ENCODE data around the gene SMAD3. TPM values are rescaled to one million over a fixed set of nuclear protein-coding genes. Genes with fewer than 3 reads are reported as not detected.

The SMAD3 gene
- total RNA-seq, 1 experiment from 2014 or later, result 89.2 TPM

DNA sequence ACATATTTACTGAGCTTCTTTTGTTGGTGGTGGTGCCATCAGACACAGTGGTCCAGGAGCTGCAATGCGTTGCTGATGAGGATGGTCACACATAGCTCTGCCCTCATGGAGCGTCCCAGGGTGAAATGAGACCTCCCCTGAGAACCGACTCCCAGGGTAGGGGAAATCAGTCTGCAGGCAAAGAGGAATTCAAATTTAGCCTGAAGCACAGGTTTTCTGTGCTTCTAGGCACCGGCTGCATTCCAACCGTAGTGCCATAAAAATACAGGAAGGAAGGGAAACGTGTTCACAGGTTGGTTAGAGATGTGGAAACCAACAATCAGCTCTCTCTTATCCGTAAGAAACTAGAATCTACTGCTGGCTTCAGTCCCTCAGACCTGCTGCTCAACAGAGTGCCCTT lies 19.2 kb downstream of the SMAD3 start (continued):
- TF ChIP-seq ZNF274 (IDR thresholded peaks at IDR 0.05; ENCODE audit: low read depth, low read length) (no peak), EGR1 (IDR thresholded peaks at IDR 0.05; ENCODE audit: low read depth) (no peak), YY1 (IDR thresholded peaks at IDR 0.05; ENCODE audit: extremely low read depth, insufficient replicate concordance, low read depth, low read length) (no peak), REST (IDR thresholded peaks at IDR 0.05; ENCODE audit: low read depth) (no peak), EZH2 (IDR thresholded peaks at IDR 0.05) (no peak)
- TF ChIP-seq, protein P1, sequence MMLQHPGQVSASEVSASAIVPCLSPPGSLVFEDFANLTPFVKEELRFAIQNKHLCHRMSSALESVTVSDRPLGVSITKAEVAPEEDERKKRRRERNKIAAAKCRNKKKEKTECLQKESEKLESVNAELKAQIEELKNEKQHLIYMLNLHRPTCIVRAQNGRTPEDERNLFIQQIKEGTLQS (IDR thresholded peaks at IDR 0.05), result no peak

DNA sequence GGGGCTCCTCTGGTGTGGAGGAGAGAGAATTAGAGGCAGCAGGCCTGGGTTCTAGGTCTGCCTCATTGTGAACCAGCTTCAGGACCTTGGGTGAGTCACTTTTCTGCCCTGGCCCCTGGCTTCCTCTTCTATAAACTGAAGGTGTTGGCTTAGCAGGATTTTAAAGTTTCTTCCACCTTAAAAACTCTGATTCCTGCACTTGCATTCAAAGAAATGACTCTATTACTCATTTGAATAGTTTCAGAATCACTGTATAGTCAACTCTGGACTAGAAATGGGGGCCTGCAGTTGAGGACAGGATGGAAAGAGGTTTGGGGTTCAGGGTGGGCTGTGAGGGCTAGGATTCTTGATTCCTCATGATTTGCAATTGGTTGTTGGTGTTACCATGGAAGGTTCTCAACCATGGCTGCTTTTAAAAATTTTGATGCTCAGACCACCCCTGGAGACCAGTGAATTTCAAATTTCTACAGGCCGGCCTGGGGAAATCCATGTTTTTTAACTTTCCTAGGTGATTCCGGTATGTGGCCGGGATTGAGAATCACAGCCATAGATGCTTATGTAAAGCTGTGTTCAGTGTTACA lies 19.9 kb downstream of the SMAD3 start:
- peaks cover 4% of the 10 kb centered on the region; the same call in 1 of the 2 replicates for H4K20me1 ChIP-seq (ENCODE audit: insufficient read depth)

More for the DNA sequence above, 19.9 kb downstream of the SMAD3 start:
- H3K9ac ChIP-seq (ENCODE audit: low read length), result peak overlapping the region; percentile 30
- H3K27ac ChIP-seq (ENCODE audit: low read depth, low read length), result no peak overlapping the region
- CTCF ChIA-PET, result no interaction called here
- RAD21 ChIA-PET (ENCODE audit: low non-redundant PET in 1 of 2, low total read pairs in 2 of 2, uncharacterized antibody in 2 of 2, unreplicated experiment in 2 of 2), result no interaction called here
- POLR2A ChIA-PET, result no interaction called here
- ATAC-seq, result no peak
- BruUV-seq (replicated peaks), result no TSS peak
- no peak overlapping the region for H2AFZ ChIP-seq (ENCODE audit: low read depth, low read length, poor library complexity, severe bottlenecking)
- peaks cover 0 to 29% of the 10 kb centered on the region in 2 experiments; a peak in 1 of 4 replicates for H3K36me3 ChIP-seq (ENCODE audit: control insufficient read depth in 1 of 2, insufficient read depth in 2 of 2, low read length in 2 of 2)
- peaks cover 97% of the 10 kb centered on the region for H3K79me2 ChIP-seq (ENCODE audit: insufficient read depth, low read length)
- H3K4me1 ChIP-seq (ENCODE audit: control insufficient read depth in 1 of 2, insufficient read depth in 2 of 2, low read length in 2 of 2), result peaks cover 74 to 97% of the 10 kb centered on the region in 2 experiments
- H3K4me3 ChIP-seq (replicated peaks in 1 of 2; ENCODE audit: low read depth in 1 of 2, low read length in 2 of 2), result no peak overlapping the region
- peak overlapping the region; percentile 15 for H3K4me2 ChIP-seq (ENCODE audit: low read length)
- intact Hi-C loops (cut with micrococcal nuclease), result no loop called here
- H3K27me3 ChIP-seq (ENCODE audit: insufficient read depth, low read length), result no peaks in the 10 kb centered on the region
- no peaks in the 10 kb centered on the region for H3K9me3 ChIP-seq (ENCODE audit: control insufficient read depth in 1 of 2, insufficient read depth in 1 of 2, low read depth in 1 of 2, low read length in 2 of 2)
- no peak for TF ChIP-seq POLR2A (IDR thresholded peaks at IDR 0.05; ENCODE audit: borderline replicate concordance, extremely low read depth, insufficient read depth, insufficient read length)
- TF ChIP-seq TCF7L2 (IDR thresholded peaks at IDR 0.05; ENCODE audit: borderline replicate concordance, extremely low read depth, insufficient read depth, insufficient read length), result no peak
- TF ChIP-seq ELF1 (IDR thresholded peaks at IDR 0.05; ENCODE audit: borderline replicate concordance, low read depth), result no peak
- DNase-seq (ENCODE audit: low read depth, low spot score), result no peak
- H3K9me2 ChIP-seq (ENCODE audit: insufficient read depth), result no peaks in the 10 kb centered on the region
